MM.1S (cell line): ENCODE data around the gene CCL18.

Source experiments
- DNase-seq: peaks from one replicate; pipeline ENCODE4 v3.0.0-alpha.2; 2015
- H2AFZ ChIP-seq: fragments of 300-600 bp; sonication (generic); 2 replicates; pipeline ENCODE4 v1.6.0; 2016; ENCODE audit warnings: antibody characterized with exemption, low read length
- H3F3A ChIP-seq: fragments of 300-600 bp; sonication (generic); 2 replicates; pipeline ENCODE4 v1.6.1; 2016; ENCODE audit warnings: mild to moderate bottlenecking, antibody characterized with exemption, low read length, moderate library complexity, mixed read lengths; ENCODE audit not compliant: insufficient read depth
- H3K27ac ChIP-seq: fragments of 300-600 bp; sonication (generic); 2 replicates; pipeline ENCODE4 v1.5.1; 2016; ENCODE audit warnings: mild to moderate bottlenecking, low read length
- H3K27me3 ChIP-seq: fragments of 300-600 bp; sonication (generic); replicated peaks from 2 replicates; pipeline ENCODE4 v1.6.0; 2016; ENCODE audit warnings: low read length; ENCODE audit not compliant: insufficient read depth
- H3K36me3 ChIP-seq: fragments of 300-600 bp; sonication (generic); replicated peaks from 2 replicates; pipeline ENCODE4 v1.6.1; 2016; ENCODE audit warnings: mild to moderate bottlenecking, low read length, mixed read lengths; ENCODE audit not compliant: insufficient read depth
- H3K4me1 ChIP-seq: fragments of 300-600 bp; sonication (generic); 2 replicates; pipeline ENCODE4 v1.6.1; 2016; ENCODE audit warnings: low read length, mixed read lengths
- H3K4me2 ChIP-seq: fragments of 300-600 bp; sonication (generic); 2 replicates; pipeline ENCODE4 v1.6.0; 2016; ENCODE audit warnings: low read depth, low read length
- H3K4me3 ChIP-seq: fragments of 300-600 bp; sonication (generic); 2 replicates; pipeline ENCODE4 v1.5.1; 2016; ENCODE audit warnings: low read length, mixed read lengths
- H3K79me2 ChIP-seq: fragments of 300-600 bp; sonication (generic); 2 replicates; pipeline ENCODE4 v1.6.1; 2016; ENCODE audit warnings: mixed run types, low read length, mixed read lengths
- H3K9ac ChIP-seq: fragments of 300-600 bp; sonication (generic); 2 replicates; pipeline ENCODE4 v1.6.1; 2016; ENCODE audit warnings: low read length, mixed read lengths
- H3K9me2 ChIP-seq: fragments of 300-600 bp; sonication (generic); replicated peaks from 2 replicates; pipeline ENCODE4 v1.6.1; 2016; ENCODE audit warnings: mild to moderate bottlenecking, low read length, mixed read lengths; ENCODE audit not compliant: insufficient read depth
- H3K9me3 ChIP-seq: fragments of 300-600 bp; sonication (generic); replicated peaks from 2 replicates; pipeline ENCODE4 v1.6.1; 2016; ENCODE audit warnings: mild to moderate bottlenecking, low read length, mixed read lengths; ENCODE audit not compliant: insufficient read depth
- H4K20me1 ChIP-seq: fragments of 300-600 bp; sonication (generic); 2 replicates; pipeline ENCODE4 v1.6.1; 2016; ENCODE audit warnings: mild to moderate bottlenecking, low read length, moderate library complexity, mixed read lengths; ENCODE audit not compliant: insufficient read depth
- EZH2 ChIP-seq: fragments of 300-600 bp; sonication (generic); optimal IDR thresholded peaks from 2 replicates; pipeline ENCODE3; 2017; ENCODE audit warnings: low read depth, mild to moderate bottlenecking, antibody characterized with exemption, low read length, mixed read lengths
- EZH2phosphoT487 ChIP-seq: fragments of 300-600 bp; sonication (generic); IDR thresholded peaks from 2 replicates; pipeline ENCODE4 v1.6.1; 2018; ENCODE audit warnings: antibody characterized with exemption, low read length
- TF ChIP-seq, protein P1 (sequence below): fragments of 300-600 bp; sonication (generic); IDR thresholded peaks from 2 replicates; pipeline ENCODE4 v1.5.1; 2016; ENCODE audit warnings: antibody characterized with exemption, low read length, mixed read lengths

The CCL18 gene

DNA sequence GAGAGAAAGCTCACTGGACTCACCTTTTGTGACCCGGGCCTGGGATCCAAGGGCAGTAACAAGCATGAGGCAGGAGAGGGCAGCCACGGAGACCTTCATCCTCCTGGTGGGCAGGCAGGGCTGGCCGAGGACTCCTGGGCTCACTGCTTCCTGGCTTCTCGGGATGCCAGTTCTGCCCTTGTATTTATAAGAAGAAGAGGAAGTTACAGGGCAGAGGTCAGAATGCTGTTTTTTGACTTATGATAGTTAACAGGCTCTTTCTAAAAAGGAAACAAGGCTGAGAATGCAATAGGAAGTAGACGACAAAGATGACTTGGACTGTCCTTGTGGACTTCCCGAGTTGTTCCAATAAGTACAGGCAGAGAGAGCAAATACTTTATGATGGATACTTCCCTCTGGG lies 46.3 kb upstream of the CCL18 start, which contains the start of gene CCL23:
Gene CCL23, minus strand, starts transcription at position 174 of the 400 bp plus-strand sequence. Its CDS starts 75 bp downstream, at position 99.
- Histone ChIP-seq H3K36me3 (no peaks in the 10 kb centered on the region), H3K27ac (no peak within 1 kb of the TSS), H3K4me1 (peaks cover 12% of the 10 kb centered on the region), H4K20me1 (no peaks in the 10 kb centered on the region), H2AFZ (no peak within 1 kb of the TSS), H3K4me2 (no peak within 1 kb of the TSS), H3F3A (peaks cover 5% of the 10 kb centered on the region; the same call in 1 of the 2 replicates), H3K79me2 (no peaks in the 10 kb centered on the region), H3K9me3 (no peaks in the 10 kb centered on the region), H3K4me3 (no peak within 1 kb of the TSS), H3K9me2 (no peaks in the 10 kb centered on the region), H3K27me3 (no peaks in the 10 kb centered on the region), H3K9ac (no peak within 1 kb of the TSS)
- no peak for TF ChIP-seq EZH2phosphoT487
- TF ChIP-seq, protein P1, sequence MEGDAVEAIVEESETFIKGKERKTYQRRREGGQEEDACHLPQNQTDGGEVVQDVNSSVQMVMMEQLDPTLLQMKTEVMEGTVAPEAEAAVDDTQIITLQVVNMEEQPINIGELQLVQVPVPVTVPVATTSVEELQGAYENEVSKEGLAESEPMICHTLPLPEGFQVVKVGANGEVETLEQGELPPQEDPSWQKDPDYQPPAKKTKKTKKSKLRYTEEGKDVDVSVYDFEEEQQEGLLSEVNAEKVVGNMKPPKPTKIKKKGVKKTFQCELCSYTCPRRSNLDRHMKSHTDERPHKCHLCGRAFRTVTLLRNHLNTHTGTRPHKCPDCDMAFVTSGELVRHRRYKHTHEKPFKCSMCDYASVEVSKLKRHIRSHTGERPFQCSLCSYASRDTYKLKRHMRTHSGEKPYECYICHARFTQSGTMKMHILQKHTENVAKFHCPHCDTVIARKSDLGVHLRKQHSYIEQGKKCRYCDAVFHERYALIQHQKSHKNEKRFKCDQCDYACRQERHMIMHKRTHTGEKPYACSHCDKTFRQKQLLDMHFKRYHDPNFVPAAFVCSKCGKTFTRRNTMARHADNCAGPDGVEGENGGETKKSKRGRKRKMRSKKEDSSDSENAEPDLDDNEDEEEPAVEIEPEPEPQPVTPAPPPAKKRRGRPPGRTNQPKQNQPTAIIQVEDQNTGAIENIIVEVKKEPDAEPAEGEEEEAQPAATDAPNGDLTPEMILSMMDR = no peak
- TF ChIP-seq EZH2 = no peak
- no peak for DNase-seq

DNA sequence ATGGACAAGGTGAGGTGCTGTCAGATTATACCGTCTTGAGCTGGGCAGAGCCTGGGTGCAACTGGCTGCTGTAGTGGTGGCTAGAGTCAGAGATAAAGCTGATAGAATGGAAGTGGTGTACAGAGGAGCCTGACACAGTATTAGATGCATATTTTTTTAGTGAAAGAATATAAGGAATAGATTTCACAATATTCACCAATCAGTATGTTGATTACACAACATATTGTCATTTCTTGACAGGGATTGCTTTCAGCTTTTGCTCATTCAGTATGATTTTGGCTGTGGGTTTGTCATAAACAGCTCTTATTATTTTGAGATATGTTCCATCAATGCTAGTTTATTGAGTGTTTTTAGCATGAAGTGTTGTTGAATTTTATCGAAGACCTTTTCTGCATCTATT lies 44.6 kb upstream of the CCL18 start:
- Histone ChIP-seq H3K9ac (no peak overlapping the region), H3K4me3 (no peak overlapping the region), H4K20me1 (no peaks in the 10 kb centered on the region), H2AFZ (no peak overlapping the region), H3K27ac (no peak overlapping the region), H3F3A (peaks cover 5% of the 10 kb centered on the region; the same call in 1 of the 2 replicates), H3K4me1 (peaks cover 8% of the 10 kb centered on the region), H3K27me3 (no peaks in the 10 kb centered on the region), H3K4me2 (no peak overlapping the region), H3K9me2 (no peaks in the 10 kb centered on the region), H3K79me2 (no peaks in the 10 kb centered on the region), H3K9me3 (no peaks in the 10 kb centered on the region), H3K36me3 (no peaks in the 10 kb centered on the region)
- no peak for TF ChIP-seq EZH2
- TF ChIP-seq EZH2phosphoT487 = no peak
- TF ChIP-seq, protein P1 = no peak
- DNase-seq = no peak

DNA sequence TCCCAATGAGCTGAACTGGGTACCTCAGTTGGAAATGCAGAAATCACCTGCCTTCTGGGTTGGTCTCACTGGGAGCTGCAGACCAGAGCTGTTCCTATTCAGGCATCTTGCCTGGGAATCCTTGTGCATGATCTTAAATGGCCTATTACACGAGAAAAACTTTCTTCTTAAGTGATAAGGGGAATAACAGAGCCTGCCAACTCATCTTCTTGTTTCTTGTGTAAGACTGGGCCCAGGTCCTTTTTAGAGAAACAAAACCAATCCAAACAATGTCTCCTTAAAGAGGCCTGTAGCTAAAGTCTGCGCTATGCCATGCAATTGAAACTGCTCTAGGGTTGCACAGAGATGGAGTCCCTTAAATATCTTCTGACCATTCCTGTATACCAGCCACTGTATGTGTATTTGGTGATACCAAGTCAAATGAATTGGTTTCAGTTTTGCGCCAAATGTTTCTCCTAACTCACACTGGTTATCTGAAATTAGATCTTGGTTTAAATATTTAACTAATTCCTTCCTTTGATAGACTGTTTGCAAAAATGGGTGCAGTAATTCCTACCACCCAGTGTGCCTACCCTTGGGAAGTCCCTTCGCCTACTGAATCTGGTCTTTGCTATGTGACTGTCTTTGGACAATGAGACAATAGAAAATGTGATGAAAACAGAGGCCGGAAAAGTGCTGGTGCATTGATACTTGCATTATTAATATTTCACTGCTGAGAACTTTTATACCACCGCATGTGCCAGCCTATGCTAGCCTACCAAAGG lies 39.8 kb upstream of the CCL18 start:
- Histone ChIP-seq H2AFZ (no peak overlapping the region), H3F3A (no peaks in the 10 kb centered on the region), H3K27ac (no peak overlapping the region), H3K4me3 (no peak overlapping the region), H3K36me3 (no peaks in the 10 kb centered on the region), H3K79me2 (no peaks in the 10 kb centered on the region), H3K9me2 (no peaks in the 10 kb centered on the region), H3K4me1 (no peaks in the 10 kb centered on the region), H3K27me3 (no peaks in the 10 kb centered on the region), H4K20me1 (no peaks in the 10 kb centered on the region), H3K9ac (no peak overlapping the region), H3K9me3 (no peaks in the 10 kb centered on the region), H3K4me2 (no peak overlapping the region)
- no peak for DNase-seq
- TF ChIP-seq EZH2 (no peak), EZH2phosphoT487 (no peak)
- TF ChIP-seq, protein P1 = no peak
